Stimulated activated CD4-positive, alpha-beta T cell treated with anti-CD3 and anti-CD28 coated beads, Interleukin-15, amount 100 ng/mL, for 48 hours (primary cell): ENCODE results near the gene FGD5.
A peak's percentile ranks its signal among the peaks of the same experiment; 100 is the strongest.
"Not testable (repeated sequence)": the region's sequence is repeated elsewhere in the genome, so short reads cannot be mapped to it uniquely, and the experiment has no call there.

Experiments
- DNase-seq, 2 donors: peaks; one replicate each; pipeline ENCODE4 v3.0.0-alpha.2; 2020; ENCODE audit warnings: low read depth in 2 of 2

Gene FGD5

GRCh38 chr3:14900881-14901873, 82.4 kb downstream of the FGD5 start:
- no peak for DNase-seq

DNA sequence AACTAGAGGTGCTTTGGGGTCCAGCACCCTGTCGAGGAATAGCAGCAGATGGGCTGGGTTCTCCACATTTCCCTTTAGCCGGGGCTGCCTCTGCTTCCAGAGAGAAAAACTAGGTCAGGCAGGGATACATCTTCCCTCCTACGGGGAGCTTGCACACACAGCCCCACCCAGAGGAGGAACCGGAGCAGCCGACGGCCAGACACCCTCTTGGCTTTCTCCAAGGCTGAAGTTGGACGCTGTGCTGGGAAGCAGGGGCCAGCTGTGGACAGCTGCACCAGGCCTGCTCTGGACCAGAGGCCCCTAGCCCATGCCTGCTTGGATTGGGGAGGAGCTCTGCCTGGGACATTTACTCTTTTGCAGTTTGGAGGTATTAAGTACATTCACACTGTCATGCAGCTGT, 84.0 kb downstream of the FGD5 start:
- DNase-seq: no peak

DNA sequence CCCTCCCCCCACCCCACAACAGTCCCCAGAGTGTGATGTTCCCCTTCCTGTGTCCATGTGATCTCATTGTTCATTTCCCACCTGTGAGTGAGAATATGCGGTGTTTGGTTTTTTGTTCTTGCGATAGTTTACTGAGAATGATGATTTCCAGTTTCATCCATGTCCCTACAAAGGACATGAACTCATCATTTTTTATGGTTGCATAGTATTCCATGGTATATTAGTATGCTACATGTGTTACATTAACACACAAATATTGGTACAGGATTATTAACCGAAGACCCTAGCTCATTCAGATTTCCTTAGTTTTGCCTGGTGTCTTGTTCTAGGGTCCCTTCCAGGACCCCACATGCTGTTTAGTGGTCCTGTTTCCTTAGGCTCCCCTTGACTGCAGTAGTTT, 84.7 kb downstream of the FGD5 start:
- DNase-seq: not testable (repeated sequence)

GRCh38 chr3:14905055-14905657, 86.4 kb downstream of the FGD5 start:
- no peak for DNase-seq

DNA sequence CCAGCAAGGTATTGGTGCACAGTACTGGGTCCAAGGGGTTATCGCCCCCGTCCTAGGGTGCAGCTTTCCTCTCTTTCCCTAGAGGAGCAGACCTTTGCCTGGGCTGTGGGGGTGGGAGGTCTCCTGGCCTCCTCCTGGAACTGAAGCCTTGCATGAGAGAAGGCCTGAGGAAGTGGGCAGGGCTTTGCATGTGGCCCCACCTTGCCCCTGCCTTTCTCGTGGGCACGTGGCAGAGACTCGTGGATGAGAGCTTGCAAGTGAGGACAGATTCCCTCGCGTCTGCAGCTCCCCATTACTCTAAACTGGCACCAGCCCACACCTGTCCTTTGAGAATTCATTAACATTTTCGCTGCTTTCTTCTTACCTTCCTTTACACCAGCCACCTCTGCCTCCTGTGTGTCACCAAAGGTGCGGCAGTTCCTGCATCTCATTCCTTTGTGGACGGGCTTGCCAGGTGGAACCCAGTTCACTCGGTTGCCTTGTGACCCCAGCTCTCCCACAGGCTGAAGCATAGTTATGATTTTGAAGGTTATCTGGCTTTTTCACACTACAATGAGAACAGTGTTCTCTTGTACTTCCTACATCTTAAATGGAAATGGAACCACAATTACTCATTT, 87.7 kb downstream of the FGD5 start:
- no peak for DNase-seq

DNA sequence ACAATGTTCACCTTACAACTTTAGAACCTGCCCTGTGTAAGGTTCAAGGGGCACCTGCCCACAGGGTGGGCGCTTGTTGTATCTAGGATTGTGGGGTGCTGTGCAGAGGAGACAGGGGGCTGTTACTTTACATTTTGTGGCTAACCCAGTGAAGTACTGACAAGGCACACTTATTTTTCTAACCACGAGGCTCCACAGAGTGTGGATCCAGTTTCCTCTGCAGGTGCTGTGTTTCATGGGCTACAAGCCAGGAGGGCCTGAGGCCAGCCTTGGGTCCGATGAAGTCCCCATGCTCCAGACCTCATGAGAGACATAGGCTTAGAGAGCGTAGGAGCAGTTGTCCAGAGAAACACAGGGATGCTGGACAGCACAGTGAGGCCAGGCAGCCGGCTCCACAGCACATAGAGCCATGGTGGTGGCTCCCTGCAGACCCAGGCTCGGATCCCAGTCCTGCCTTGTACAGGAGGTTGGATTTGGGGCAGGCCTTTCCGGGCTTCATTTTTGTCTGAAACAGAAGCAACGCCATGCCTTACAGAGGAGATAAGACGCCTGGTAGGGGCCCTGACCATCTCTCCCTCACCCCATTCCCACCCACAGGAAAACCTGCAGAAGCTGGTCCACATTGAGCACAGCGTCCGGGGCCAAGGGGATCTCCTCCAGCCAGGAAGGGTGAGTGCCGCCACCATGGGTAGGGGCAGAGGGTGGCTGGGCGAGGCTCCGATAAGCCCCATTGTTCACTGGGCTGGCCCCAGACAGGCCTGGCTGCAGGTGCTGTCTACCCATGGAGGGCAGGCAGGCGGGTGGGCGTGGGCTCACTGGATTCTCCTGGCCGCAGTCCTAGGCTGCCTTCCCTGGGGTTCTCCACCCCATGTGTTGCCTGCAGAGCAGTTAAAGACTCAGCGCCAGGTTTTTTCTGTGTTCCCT, 88.5 kb downstream of the FGD5 start:
- DNase-seq: no peak

- DNase-seq: no peak
These were observed 90.5 kb downstream of the FGD5 start for GRCh38 chr3:14909250-14909649.

- no peak for DNase-seq
These were observed 92.9 kb downstream of the FGD5 start for GRCh38 chr3:14911651-14912050.

- DNase-seq: no peak
These were observed 94.5 kb downstream of the FGD5 start for GRCh38 chr3:14913071-14913925.

GRCh38 chr3:14913926-14914778, 95.4 kb downstream of the FGD5 start:
- DNase-seq: no peak

GRCh38 chr3:14914779-14915117, 96.0 kb downstream of the FGD5 start:
- DNase-seq: no peak

DNA sequence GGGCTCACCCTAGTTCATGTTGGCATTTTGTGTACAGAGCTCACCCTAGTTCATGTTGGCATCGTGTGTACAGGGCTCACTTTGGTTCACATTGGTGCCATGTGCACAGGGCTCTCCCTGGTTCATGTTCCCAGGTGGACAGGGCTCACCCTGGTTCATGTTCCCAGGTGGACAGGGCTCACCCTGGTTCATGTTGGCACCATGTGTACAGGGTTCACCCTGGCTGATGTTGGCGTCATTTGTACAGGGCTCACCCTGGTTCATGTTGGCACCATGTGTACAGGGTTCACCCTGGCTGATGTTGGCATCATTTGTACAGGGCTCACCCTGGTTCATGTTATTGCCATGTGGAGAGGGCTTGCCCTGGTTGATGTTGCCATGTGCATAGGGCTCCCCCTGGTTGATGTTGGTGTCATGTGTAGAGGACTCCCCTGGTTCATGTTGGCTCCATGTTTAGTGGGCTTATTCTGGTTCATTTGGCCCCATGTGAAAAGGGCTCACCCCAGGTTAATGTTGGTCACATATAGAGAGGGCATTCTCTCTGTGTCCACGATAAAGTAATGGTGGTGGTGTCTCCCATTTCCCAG, 97.0 kb downstream of the FGD5 start:
- DNase-seq: no peak

DNA sequence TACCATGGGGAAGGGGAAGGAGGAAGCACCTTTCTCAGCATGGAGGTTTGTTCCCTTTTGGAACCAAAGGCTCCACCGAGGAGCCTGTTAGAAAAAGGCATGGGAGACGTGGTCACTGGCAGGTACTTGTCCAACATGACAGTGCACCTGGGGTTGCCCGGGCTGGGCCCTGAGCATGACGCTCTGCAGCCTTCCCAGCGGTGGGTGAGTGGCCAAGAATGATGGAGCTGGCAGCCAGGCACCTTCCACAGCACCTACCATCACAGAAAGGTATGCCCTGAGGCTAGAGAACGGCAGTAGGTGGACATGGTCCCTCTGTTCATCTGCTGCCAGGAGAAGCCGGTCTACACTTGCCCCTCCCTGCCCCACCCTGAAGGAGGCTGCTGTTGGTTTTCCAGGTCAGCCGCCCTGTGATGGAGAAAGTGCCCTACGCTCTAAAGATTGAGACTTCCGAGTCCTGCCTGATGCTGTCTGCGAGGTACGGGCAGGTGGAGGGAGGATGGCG, 99.6 kb downstream of the FGD5 start:
- DNase-seq: no peak

GRCh38 chr3:14920536-14920935, 101.8 kb downstream of the FGD5 start:
- no peak for DNase-seq

DNA sequence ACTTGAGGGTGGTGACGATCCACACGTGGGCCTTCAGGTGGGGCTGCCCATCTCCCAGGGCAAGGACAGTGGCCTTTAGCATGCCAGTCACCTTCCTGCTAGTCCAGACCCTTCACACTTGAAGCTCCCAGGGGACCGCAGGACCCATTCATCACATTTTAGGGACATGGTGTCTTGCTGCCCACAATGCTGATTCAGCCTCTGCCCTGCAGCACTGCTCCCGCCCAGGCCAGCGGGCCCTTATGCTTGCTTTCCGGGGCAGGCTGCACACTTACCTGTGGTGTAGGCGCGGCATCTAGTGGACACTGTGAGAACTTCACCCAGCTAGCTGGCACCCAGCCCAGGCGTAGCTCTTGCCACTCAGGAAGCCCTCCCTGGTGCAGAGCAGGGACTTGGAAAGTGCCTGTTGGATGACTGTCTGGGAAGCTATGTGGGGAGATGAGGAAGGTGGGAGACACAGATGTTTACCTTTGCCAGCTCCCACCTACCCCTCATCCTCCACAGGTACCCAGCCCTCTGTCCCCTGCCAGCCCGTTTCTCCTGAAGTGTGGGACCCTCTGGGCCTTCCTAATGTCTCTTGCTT, 102.4 kb downstream of the FGD5 start:
- peak; percentile 69 to 70 for DNase-seq

DNA sequence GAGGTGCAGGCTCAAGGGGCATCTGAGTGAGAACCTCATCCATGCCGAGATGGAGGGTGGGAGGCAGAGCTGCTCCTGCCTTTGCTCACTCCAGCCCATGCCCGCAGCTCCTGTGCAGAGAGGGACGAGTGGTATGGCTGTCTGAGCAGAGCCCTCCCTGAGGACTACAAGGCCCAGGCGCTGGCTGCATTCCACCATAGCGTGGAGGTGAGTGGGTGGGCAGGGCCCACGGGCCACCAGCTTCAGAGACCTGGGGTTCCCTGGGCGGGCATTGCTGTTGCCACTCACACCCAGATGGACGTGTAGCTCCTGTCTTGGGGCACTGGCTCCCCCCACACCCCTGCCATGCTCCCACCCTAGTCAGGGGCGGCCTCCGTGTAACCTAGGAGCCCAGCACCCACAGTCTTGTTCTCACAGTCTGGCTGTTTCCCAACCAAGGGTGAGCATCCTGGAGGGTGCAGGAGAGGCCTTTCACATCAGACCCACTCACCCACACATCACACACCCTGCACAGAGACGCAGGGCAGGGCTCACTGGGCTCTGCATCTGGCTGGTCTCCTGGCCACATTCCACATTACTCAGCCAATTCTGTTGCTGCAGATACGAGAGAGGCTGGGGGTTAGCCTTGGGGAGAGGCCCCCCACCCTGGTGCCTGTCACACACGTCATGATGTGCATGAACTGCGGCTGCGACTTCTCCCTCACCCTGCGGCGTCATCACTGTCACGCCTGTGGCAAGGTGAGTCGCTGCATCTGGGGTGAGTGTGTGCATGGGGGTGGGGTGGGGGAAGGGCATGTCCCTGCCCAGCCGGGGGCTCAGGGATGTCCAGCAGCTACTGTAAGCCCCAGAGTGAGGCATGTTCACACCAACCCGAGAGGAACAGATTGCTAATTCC, 103.3 kb downstream of the FGD5 start:
- no peak for DNase-seq

DNA sequence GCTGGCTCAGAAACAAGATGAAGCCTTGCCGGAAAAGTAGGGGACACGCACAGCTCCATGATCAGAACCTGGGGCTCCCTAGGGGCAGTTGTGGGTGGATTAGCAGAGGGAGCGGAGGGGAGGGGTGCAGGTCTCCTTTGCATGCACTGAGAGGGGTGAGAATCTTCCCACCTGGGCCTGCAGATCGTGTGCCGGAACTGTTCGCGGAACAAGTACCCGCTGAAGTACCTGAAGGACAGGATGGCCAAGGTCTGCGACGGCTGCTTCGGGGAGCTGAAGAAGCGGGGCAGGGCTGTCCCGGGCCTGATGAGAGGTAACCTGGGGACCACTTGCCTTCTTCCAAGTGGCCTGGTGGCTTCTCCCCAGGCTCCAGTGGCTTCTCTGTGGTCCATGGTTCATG, 104.1 kb downstream of the FGD5 start:
- no peak for DNase-seq

DNA sequence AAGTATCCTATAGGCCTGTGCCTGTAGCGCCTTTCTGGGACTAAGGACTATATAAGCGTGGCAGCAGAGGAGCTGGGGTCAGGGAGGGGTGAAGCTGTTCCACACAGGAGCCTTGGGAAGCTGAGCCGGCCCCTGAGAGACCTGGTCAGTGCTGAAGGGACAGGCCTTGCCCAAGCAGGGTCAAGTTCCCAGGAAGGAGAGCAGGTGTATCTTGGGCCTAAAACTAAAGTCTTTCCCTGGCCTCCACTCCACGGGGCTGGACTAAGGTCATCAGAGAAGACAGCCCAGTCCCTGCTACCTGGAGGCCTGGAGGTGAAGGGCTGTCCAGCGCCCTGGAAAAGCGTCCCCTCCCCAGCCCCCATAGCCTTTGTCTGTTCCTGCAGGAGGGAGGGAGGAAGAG, 104.7 kb downstream of the FGD5 start:
- no peak for DNase-seq
